ENCODE results near the gene NGEF.

DNA sequence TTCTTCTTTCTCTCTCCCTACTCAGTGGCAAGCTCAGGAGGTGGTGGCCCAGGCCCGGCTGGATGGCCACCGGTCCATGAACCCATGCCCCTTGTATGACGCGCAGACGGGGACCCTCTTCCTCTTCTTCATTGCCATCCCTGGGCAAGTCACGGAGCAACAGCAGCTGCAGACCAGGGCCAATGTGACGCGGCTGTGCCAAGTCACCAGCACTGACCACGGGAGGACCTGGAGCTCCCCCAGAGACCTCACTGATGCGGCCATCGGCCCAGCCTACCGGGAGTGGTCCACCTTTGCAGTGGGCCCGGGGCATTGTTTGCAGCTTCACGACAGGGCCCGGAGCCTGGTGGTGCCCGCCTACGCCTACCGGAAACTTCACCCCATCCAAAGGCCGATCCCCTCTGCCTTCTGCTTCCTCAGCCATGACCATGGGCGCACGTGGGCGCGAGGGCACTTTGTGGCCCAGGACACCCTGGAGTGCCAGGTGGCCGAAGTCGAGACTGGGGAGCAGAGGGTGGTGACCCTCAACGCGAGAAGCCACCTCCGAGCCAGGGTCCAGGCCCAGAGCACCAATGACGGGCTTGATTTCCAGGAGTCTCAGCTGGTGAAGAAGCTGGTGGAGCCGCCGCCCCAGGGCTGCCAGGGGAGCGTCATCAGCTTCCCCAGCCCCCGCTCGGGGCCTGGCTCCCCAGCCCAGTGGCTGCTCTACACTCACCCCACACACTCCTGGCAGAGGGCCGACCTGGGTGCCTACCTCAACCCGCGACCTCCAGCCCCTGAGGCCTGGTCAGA is 21.2 kb upstream of the NGEF start:
- TF ChIP-seq, protein P1, sequence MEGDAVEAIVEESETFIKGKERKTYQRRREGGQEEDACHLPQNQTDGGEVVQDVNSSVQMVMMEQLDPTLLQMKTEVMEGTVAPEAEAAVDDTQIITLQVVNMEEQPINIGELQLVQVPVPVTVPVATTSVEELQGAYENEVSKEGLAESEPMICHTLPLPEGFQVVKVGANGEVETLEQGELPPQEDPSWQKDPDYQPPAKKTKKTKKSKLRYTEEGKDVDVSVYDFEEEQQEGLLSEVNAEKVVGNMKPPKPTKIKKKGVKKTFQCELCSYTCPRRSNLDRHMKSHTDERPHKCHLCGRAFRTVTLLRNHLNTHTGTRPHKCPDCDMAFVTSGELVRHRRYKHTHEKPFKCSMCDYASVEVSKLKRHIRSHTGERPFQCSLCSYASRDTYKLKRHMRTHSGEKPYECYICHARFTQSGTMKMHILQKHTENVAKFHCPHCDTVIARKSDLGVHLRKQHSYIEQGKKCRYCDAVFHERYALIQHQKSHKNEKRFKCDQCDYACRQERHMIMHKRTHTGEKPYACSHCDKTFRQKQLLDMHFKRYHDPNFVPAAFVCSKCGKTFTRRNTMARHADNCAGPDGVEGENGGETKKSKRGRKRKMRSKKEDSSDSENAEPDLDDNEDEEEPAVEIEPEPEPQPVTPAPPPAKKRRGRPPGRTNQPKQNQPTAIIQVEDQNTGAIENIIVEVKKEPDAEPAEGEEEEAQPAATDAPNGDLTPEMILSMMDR (IDR thresholded peaks at IDR 0.05; ENCODE audit: insufficient read depth, low read depth, low read length): no peak
- no peak for TF ChIP-seq EZH2 (IDR thresholded peaks at IDR 0.05; ENCODE audit: insufficient read depth, low read length)
